ENCODE measurements around the gene CLDN20.

DNA sequence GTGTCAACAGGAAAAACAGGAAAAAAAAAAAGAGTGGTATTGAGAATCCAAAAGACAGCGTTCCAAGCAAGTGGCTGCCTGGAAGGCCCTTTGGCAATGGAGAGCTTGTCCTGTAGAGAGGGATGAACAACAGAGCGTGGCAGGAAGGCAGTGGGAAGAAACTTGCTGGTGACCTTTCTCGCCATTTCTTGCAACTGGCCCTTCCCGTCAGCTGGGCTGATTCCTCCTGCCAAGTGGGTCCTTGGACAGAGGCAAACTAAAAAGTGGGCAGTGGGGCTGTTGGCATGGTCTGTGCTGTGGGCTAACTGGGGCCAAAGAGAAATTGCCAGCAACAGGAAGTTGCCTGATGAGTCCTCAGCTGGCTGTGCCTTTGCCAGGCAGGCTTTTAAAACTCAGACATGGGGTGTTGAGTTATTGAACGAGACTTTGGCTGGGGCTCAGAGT lies 43.9 kb upstream of the CLDN20 start:
- TF ChIP-seq CTCF (tag by site-specific recombination; IDR thresholded peaks at IDR 0.05) (no peak), TCF7L2 (IDR thresholded peaks at IDR 0.05; ENCODE audit: borderline replicate concordance, low read depth, low read length) (no peak), ZNF335 (tag by site-specific recombination; conservative IDR thresholded peaks at IDR 0.05) (no peak)
